K562 (cell line): ENCODE measurements around the gene SDSL.

ENCODE experiments used
- ARHGAP35 ChIP-seq: fragments of 450-650 bp; IDR thresholded peaks from 2 replicates; pipeline ENCODE4 v1.6.1; 2018; ENCODE audit not compliant: partially characterized antibody
- ATF1 ChIP-seq, 2 experiments: fragments of 450-650 bp in 1 of 2; IDR thresholded peaks; 2 replicates each; pipeline ENCODE4 v1.6.1; 2016; ENCODE audit warnings: missing compliant biosample characterization in 1 of 2, missing genetic modification characterization in 1 of 2
- CEBPB ChIP-seq: fragments of 450-650 bp; IDR thresholded peaks from 2 replicates; pipeline ENCODE4 v1.6.1; 2016; ENCODE audit warnings: missing genetic modification characterization, missing compliant biosample characterization
- EHMT2 ChIP-seq: fragments of 450-650 bp; IDR thresholded peaks from 2 replicates; pipeline ENCODE4 v1.6.1; 2018; ENCODE audit warnings: antibody characterized with exemption
- FOSL1 ChIP-seq: fragments of 200-800 bp; sonication (Bioruptor generic); conservative IDR thresholded peaks from 2 replicates; pipeline ENCODE4 v1.6.1; 2016; ENCODE audit warnings: missing genetic modification characterization, missing compliant biosample characterization
- HOXB6 ChIP-seq: fragments of 250-450 bp; sonication (Bioruptor Pico); IDR thresholded peaks from 2 replicates; pipeline ENCODE4 v1.5.1; 2022; ENCODE audit warnings: mild to moderate bottlenecking, borderline replicate concordance
- MAFK ChIP-seq: IDR thresholded peaks from 2 replicates; pipeline ENCODE4 v1.6.1; 2011; ENCODE audit warnings: low read length, improper control_type of control experiment
- NR3C1 ChIP-seq: sonication (generic); formaldehyde crosslinking; IDR thresholded peaks from 2 replicates; pipeline ENCODE4 v1.8.1; 2022; ENCODE audit warnings: missing genetic modification reagents
- POLR2B ChIP-seq: fragments of 450-650 bp; IDR thresholded peaks from 2 replicates; pipeline ENCODE4 v1.6.1; 2018; ENCODE audit warnings: low read depth; ENCODE audit not compliant: partially characterized antibody
- RAD21 ChIP-seq, 2 experiments: fragments of 250-450 bp in 1 of 2; fragments of 450-650 bp in 1 of 2; sonication (Bioruptor Pico) in 1 of 2; formaldehyde crosslinking in 1 of 2; IDR thresholded peaks in 1 of 2; conservative IDR thresholded peaks in 1 of 2; 2 replicates each; pipeline versions ENCODE4 v1.4.0 to v1.8.0; 2020 to 2022; ENCODE audit warnings: mild to moderate bottlenecking in 2 of 2, moderate library complexity in 1 of 2
- RFX5 ChIP-seq: IDR thresholded peaks from 2 replicates; pipeline ENCODE4 v1.6.1; 2011; ENCODE audit warnings: low read depth, mild to moderate bottlenecking, improper control_type of control experiment, low read length
- TAF7 ChIP-seq: fragments of 450-650 bp; IDR thresholded peaks from 2 replicates; pipeline ENCODE4 v1.6.1; 2016; ENCODE audit warnings: missing genetic modification characterization, missing compliant biosample characterization
- ZKSCAN8 ChIP-seq: fragments of 200-800 bp; sonication (Bioruptor generic); IDR thresholded peaks from 2 replicates; pipeline ENCODE4 v1.6.1; 2016; ENCODE audit warnings: missing genetic modification characterization, missing compliant biosample characterization
- TF ChIP-seq, protein P1 (sequence below), 3 experiments: IDR thresholded peaks in 2 of 3; conservative IDR thresholded peaks in 1 of 3; 2 replicates each; pipeline ENCODE4 v1.5.1; 2011 to 2012; ENCODE audit warnings: low read length in 3 of 3, mild to moderate bottlenecking in 3 of 3, control low read depth in 2 of 3, improper control_type of control experiment in 1 of 3, inconsistent platforms in 1 of 3, low read depth in 1 of 3, mixed read lengths in 1 of 3, moderate library complexity in 1 of 3; ENCODE audit not compliant: insufficient read depth in 2 of 3

- TF ChIP-seq ARHGAP35 (no peak), HOXB6 (CRISPR knock-in tag) (no peak), RAD21 (CRISPR knock-in tag; conservative IDR thresholded peaks at IDR 0.05 in 1 of 2, IDR thresholded peaks at IDR 0.05 in 1 of 2) (no peak), FOSL1 (tag) (no peak), POLR2B (no peak), ZKSCAN8 (CRISPR knock-in tag) (no peak), RFX5 (no peak), CEBPB (tag) (no peak), NR3C1 (CRISPR knock-in tag) (no peak), TAF7 (tag) (no peak), MAFK (no peak), ATF1 (CRISPR knock-in tag; IDR thresholded peaks at IDR 0.05) (no peak), ATF1 (tag; IDR thresholded peaks at IDR 0.05) (no peak), EHMT2 (no peak)
- TF ChIP-seq, protein P1, sequence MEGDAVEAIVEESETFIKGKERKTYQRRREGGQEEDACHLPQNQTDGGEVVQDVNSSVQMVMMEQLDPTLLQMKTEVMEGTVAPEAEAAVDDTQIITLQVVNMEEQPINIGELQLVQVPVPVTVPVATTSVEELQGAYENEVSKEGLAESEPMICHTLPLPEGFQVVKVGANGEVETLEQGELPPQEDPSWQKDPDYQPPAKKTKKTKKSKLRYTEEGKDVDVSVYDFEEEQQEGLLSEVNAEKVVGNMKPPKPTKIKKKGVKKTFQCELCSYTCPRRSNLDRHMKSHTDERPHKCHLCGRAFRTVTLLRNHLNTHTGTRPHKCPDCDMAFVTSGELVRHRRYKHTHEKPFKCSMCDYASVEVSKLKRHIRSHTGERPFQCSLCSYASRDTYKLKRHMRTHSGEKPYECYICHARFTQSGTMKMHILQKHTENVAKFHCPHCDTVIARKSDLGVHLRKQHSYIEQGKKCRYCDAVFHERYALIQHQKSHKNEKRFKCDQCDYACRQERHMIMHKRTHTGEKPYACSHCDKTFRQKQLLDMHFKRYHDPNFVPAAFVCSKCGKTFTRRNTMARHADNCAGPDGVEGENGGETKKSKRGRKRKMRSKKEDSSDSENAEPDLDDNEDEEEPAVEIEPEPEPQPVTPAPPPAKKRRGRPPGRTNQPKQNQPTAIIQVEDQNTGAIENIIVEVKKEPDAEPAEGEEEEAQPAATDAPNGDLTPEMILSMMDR (IDR thresholded peaks at IDR 0.05 in 2 of 3, conservative IDR thresholded peaks at IDR 0.05 in 1 of 3; ENCODE audit: insufficient read depth in 2 of 3, low read depth in 1 of 3, low read length in 3 of 3), result no peak
Observed at GRCh38 chr12:113373440-113373839, 48.7 kb upstream of the SDSL start.
